HFFc6 (cell line): ENCODE measurements around the gene RBCK1. TPM values are rescaled to one million over a fixed set of nuclear protein-coding genes. Genes with fewer than 3 reads are reported as not detected.
"Not testable (repeated sequence)": the region's sequence is repeated elsewhere in the genome, so short reads cannot be mapped to it uniquely, and the experiment has no call there.

Experiments
- DNase-seq: peaks from one replicate; pipeline ENCODE4 v3.0.0-alpha.2; 2018
- H3K27ac Mint-ChIP-seq: 2 replicates; pipeline ENCODE4 v1.8.0; 2020; ENCODE audit warnings: mild to moderate bottlenecking, mixed read lengths
- H3K27me3 Mint-ChIP-seq: 2 replicates; pipeline ENCODE4 v1.8.0; 2021; ENCODE audit warnings: mild to moderate bottlenecking, moderate library complexity, mixed read lengths; ENCODE audit not compliant: insufficient read depth
- H3K36me3 Mint-ChIP-seq: 2 replicates; pipeline ENCODE4 v1.8.0; 2021; ENCODE audit warnings: low read depth, mixed read lengths
- H3K4me1 Mint-ChIP-seq: 2 replicates; pipeline ENCODE4 v1.8.0; 2020; ENCODE audit warnings: low read depth, mixed read lengths
- H3K4me3 Mint-ChIP-seq: 2 replicates; pipeline ENCODE4 v1.8.0; 2020; ENCODE audit warnings: mild to moderate bottlenecking, moderate library complexity, mixed read lengths
- H3K9me3 Mint-ChIP-seq: 2 replicates; pipeline ENCODE4 v1.8.0; 2020; ENCODE audit warnings: mild to moderate bottlenecking, mixed read lengths
- total RNA-seq, 6 experiments: library from RNA; stranded (reverse); fragmentation: NEBNext Ultra II Directional; extraction: Animal tissue kit (Norgen Biotek cat#: 25700); gene quantifications; 2 replicates in 1 of 6; 3 replicates in 5 of 6; pipeline ENCODE4 v1.2.3, GENCODE V29; 2021
- TF ChIP-seq, protein P1 (sequence below): fragments of 200-600 bp; sonication (generic); IDR thresholded peaks from 2 replicates; pipeline ENCODE4 v1.5.0; 2021; ENCODE audit warnings: antibody characterized with exemption, mild to moderate bottlenecking

Gene RBCK1
- total RNA-seq, 6 experiments from 2014 or later, result 76.4 to 84.1 (median 77.2) TPM

DNA sequence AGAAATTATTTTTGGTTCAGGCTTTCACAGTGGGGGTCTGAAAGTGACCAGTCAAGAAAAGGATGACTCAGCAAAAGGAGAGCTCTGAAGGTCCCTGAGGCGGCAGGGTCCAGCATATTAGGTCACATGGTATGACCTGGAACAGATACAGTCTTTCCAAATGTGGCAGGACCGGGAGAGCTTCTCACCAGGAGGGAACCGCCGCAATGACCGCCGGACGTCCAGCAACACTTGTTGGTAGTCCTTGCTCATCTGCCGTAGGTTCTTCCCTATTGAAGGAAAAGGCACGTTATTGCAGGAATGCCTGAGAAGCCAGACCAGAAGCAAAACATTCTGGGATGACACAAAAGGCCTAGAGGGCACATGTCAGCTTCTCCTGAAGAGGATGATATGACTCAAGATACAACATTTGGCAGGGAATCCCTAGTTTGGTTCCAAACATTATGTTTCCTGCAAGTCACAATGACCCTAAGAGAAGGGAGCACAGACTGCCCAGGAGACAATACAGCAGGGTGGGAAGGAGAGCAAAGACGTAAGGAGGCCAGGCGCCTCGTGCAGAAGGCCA is 36.8 kb downstream of the RBCK1 start:
- Mint-ChIP-seq H3K9me3 (no peaks in the 10 kb centered on the region), H3K27ac (peak overlapping the region; percentile 85), H3K4me1 (peaks cover 26% of the 10 kb centered on the region), H3K27me3 (no peaks in the 10 kb centered on the region), H3K36me3 (peaks cover 36% of the 10 kb centered on the region), H3K4me3 (peak overlapping the region; percentile 9; the same call in 1 of the 2 replicates)
- peak; percentile 76 for DNase-seq
- TF ChIP-seq, protein P1, sequence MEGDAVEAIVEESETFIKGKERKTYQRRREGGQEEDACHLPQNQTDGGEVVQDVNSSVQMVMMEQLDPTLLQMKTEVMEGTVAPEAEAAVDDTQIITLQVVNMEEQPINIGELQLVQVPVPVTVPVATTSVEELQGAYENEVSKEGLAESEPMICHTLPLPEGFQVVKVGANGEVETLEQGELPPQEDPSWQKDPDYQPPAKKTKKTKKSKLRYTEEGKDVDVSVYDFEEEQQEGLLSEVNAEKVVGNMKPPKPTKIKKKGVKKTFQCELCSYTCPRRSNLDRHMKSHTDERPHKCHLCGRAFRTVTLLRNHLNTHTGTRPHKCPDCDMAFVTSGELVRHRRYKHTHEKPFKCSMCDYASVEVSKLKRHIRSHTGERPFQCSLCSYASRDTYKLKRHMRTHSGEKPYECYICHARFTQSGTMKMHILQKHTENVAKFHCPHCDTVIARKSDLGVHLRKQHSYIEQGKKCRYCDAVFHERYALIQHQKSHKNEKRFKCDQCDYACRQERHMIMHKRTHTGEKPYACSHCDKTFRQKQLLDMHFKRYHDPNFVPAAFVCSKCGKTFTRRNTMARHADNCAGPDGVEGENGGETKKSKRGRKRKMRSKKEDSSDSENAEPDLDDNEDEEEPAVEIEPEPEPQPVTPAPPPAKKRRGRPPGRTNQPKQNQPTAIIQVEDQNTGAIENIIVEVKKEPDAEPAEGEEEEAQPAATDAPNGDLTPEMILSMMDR, result no peak

DNA sequence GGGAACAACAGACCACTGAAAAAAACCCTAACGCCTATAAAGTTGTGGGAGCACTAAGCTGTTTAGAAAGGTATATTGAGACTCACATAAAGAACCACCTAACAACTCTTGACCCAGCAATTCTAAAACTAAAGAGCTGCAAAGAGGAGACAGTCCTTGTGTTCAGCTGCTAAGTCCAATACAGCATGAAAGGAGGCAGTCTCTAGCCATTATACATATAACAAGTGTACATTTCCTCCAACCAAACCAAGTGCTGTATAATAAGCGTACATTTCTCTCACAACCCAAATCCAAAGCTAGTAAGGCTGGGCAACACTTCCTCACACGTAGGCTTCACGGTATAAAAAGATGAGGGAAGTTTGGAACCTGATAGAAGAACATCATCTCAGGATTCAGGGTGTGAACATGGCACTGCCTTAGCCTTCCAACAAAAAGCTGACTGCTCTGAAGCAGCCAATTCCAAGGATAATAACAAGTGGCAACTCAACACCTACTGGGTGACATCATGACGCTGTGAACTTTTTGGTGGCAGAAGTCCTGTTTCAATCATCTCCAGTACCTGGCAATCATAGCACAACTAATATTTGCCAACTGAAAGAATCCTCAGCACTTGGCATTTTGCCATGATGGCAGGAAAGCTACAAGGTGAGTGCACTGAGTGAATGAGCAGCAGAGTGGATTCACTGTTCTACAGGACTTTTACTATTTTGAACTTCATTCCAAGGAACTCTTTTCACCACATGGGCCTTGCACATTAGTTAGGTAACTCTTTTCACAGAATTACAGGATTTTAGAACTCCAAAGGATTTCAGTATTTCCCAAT is 37.6 kb downstream of the RBCK1 start:
- TF ChIP-seq, protein P1, result no peak
- Mint-ChIP-seq H3K9me3 (no peaks in the 10 kb centered on the region), H3K27me3 (no peaks in the 10 kb centered on the region), H3K27ac (peak overlapping the region; percentile 85), H3K4me1 (peaks cover 26% of the 10 kb centered on the region), H3K36me3 (peaks cover 36% of the 10 kb centered on the region), H3K4me3 (no peak overlapping the region)
- DNase-seq, result no peak

DNA sequence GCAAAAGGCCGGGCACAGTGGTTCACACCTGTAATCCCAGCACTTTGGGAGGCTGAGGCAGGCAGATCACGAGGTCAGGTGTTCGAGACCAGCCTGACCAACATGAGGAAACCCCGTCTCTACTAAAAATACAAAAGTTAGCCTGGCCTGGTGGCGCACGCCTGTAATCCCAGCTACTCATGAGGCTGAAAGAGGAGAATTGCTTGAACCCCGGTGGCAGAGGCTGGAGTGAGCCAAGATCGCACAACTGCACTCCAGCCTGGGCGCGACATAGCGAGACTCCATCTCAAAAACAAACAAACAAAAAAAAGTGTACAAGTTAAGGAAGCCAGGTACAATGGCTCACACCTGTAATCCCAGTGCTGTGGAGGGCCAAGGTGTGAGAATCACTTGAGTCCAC is 43.9 kb downstream of the RBCK1 start:
- H3K36me3 Mint-ChIP-seq, DNase-seq, H3K4me3 Mint-ChIP-seq, H3K9me3 Mint-ChIP-seq, H3K27me3 Mint-ChIP-seq, H3K27ac Mint-ChIP-seq, H3K4me1 Mint-ChIP-seq: not testable (repeated sequence)

DNA sequence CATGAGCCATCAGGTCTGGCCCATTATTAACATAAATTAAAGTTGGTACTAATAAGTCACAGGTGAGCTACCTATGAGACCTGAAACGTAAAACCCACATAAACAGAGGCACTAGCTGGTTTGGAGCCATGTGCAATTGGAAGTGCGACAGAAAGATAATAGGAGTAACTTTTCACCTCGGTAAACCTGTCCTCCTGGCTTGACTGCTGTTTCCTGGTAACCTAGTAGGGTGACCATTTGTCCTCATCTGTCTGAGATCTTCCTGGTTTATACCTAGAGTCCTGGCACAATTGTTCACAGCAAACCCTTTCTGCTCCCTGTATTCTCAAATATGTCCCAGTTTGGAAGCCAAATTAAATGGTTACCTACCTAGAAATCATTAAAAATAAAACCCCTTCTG is 46.9 kb downstream of the RBCK1 start:
- no peaks in the 10 kb centered on the region for H3K36me3 Mint-ChIP-seq
- H3K4me1 Mint-ChIP-seq, result peaks cover 14% of the 10 kb centered on the region
- no peaks in the 10 kb centered on the region for H3K9me3 Mint-ChIP-seq
- DNase-seq, result no peak
- H3K27me3 Mint-ChIP-seq, result no peaks in the 10 kb centered on the region
- TF ChIP-seq, protein P1, result no peak
- H3K27ac Mint-ChIP-seq, result no peak overlapping the region
- no peak overlapping the region for H3K4me3 Mint-ChIP-seq

DNA sequence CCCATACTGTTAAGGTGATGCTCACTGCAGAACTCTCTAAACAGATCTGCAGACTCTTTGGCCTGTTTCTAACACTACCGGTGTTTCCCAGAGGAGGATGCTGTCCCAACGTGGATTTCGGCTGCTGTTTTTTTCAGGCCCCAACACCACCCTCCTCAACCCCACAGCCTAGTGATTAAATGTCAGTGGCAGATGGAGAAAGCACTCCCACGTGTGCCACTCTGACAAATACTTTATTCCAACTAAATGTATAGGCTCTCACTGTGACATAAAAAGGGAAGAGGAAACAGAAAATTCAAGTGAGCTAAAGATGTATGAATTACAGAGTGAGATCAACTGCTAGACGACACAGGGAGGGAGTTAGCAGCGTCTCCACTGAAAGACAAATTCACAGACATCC is 50.7 kb downstream of the RBCK1 start:
- TF ChIP-seq, protein P1, result no peak
- H3K9me3 Mint-ChIP-seq, result no peaks in the 10 kb centered on the region
- DNase-seq, result no peak
- peaks cover 34% of the 10 kb centered on the region for H3K4me1 Mint-ChIP-seq
- no peak overlapping the region for H3K4me3 Mint-ChIP-seq
- no peaks in the 10 kb centered on the region for H3K27me3 Mint-ChIP-seq
- no peak overlapping the region for H3K27ac Mint-ChIP-seq
- H3K36me3 Mint-ChIP-seq, result no peaks in the 10 kb centered on the region

DNA sequence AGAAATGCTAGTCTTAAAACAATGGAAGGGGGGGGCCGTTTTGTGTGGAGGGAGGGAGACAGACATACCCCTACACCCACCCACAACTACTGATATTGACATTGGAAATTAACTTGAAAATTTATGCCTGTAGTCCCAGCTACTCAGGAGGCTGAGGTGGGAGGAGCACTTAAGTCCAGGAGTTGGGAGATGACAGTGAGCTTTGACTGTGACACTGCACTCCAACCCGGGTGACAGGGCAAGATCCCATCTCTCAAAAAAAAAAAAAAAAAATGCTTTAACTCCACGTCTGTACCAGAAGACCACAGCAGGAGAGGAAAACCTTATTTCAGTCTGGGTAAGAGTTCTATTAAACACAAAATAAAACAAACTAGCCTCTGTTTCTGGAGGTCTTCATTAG is 52.1 kb downstream of the RBCK1 start:
- TF ChIP-seq, protein P1, result no peak
- DNase-seq, result no peak
- peak overlapping the region; percentile 77; the same call in 1 of the 2 replicates for H3K27ac Mint-ChIP-seq
- no peaks in the 10 kb centered on the region for H3K9me3 Mint-ChIP-seq
- no peaks in the 10 kb centered on the region; the same call in 1 of the 2 replicates for H3K27me3 Mint-ChIP-seq
- H3K4me3 Mint-ChIP-seq, result peak overlapping the region; percentile 98
- H3K36me3 Mint-ChIP-seq, result no peaks in the 10 kb centered on the region
- H3K4me1 Mint-ChIP-seq, result peaks cover 34% of the 10 kb centered on the region
